ENCODE results near the gene KHNYN.

GRCh38 chr14:24399447-24399822 is 30.3 kb upstream of the KHNYN start:
- TF ChIP-seq POLR2AphosphoS5 (IDR thresholded peaks at IDR 0.05), result no peak
- TF ChIP-seq CTCF (IDR thresholded peaks at IDR 0.05 in 8 of 11, conservative IDR thresholded peaks at IDR 0.05 in 3 of 11), result no peak

Measured in spleen (tissue), 7 donors.